ENCODE measurements around the gene ARPP21.

Gene ARPP21

DNA sequence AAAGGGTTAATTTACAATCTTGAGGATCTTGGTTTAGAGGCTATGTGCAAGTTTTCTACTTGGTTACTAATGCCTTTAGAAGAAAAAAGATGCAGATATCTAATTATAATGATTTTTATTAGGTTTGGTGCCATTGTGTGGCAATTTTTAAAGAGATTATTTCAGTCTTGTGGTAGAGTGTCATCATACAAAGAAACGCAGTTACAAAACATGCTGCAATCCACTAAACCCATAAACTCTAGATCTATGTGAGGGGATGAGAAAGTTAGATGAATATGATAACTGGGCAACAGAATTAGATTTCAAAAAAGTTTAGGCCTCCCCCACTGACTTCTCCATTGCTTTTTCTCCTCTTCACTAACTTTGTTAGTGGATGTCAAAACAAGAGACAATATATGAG is 106.0 kb downstream of the ARPP21 start:
- TF ChIP-seq, protein P1, sequence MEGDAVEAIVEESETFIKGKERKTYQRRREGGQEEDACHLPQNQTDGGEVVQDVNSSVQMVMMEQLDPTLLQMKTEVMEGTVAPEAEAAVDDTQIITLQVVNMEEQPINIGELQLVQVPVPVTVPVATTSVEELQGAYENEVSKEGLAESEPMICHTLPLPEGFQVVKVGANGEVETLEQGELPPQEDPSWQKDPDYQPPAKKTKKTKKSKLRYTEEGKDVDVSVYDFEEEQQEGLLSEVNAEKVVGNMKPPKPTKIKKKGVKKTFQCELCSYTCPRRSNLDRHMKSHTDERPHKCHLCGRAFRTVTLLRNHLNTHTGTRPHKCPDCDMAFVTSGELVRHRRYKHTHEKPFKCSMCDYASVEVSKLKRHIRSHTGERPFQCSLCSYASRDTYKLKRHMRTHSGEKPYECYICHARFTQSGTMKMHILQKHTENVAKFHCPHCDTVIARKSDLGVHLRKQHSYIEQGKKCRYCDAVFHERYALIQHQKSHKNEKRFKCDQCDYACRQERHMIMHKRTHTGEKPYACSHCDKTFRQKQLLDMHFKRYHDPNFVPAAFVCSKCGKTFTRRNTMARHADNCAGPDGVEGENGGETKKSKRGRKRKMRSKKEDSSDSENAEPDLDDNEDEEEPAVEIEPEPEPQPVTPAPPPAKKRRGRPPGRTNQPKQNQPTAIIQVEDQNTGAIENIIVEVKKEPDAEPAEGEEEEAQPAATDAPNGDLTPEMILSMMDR (IDR thresholded peaks at IDR 0.05) = no peak
- no peak for TF ChIP-seq ZFX (IDR thresholded peaks at IDR 0.05; ENCODE audit: borderline replicate concordance)
- H3K27ac ChIP-seq = no peak overlapping the region

DNA sequence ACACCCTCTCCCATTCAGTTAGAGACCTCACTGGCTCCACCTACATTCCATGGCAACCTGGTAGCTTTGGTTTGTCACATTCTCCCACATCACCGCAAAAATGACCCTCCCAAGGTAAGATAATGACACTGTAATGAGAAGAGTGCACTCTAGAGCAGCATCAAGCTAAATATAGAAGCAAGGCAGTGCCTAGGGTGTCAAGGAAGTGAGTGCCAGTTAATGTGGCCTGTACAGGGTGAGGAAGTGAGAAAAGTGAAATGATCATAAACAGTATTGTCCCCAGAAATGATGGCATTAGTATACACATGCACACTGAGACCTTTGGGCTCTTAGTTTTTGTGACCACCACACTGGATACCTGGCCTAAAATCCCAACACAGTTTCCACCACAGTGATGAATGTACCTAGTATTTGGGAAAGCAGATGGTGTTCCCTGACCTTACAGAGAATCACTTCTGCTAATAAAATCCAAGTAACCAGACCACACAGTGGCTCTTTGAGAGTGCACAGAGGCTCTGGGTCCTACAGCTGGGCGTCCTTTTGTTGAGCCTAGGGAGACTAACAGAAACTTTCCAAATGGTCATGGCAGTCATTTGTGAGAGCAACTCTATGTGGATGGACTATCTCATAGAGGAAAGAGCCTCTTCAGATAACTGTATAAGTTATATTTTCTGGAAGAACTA is 106.6 kb downstream of the ARPP21 start:
- TF ChIP-seq ZFX (IDR thresholded peaks at IDR 0.05; ENCODE audit: borderline replicate concordance) = no peak
- TF ChIP-seq, protein P1 (IDR thresholded peaks at IDR 0.05) = no peak
- H3K27ac ChIP-seq = no peak overlapping the region

DNA sequence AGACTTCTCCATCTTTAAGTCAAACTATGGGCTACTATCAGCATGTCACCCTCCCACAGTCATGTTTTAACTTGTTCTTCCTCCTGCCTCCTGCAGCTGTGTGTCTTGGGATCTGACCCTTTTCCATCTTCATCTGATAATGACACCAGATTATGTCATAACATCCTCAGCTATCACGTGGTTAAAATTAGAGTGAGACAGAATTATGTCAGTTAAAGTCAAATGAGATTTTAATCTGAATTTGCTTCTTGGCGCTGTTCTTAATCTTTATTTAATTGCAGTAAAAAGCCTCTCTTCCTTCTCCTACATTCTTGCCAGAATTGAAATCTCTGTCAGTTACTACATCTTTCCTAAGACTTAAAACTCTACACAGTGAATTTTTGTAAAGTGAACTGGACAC is 107.2 kb downstream of the ARPP21 start:
- no peak overlapping the region for H3K27ac ChIP-seq
- TF ChIP-seq, protein P1 (IDR thresholded peaks at IDR 0.05) = no peak
- TF ChIP-seq ZFX (IDR thresholded peaks at IDR 0.05; ENCODE audit: borderline replicate concordance) = no peak

DNA sequence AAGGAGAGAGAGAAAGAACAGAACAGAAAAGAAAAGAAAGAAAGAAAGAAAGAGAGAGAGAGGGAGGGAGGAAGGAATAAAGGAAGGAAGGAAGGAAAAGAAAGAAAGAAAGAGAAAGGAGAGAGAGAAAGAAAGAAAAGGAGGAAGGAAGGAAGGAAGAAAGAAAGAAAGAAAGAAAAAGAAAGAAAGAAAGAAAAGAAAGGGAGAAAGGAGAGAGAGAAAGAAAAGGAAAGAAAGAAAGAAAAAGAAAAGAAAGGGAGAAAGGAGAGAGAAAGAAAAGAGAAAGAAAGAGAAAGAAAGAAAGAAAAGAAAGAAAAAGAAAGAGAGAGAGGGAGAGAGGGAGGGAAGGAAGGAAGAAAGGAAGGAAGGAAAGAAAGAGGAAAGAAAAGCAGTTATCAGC is 108.8 kb downstream of the ARPP21 start:
- no peak overlapping the region for H3K27ac ChIP-seq
- TF ChIP-seq, protein P1 (IDR thresholded peaks at IDR 0.05) = no peak
- TF ChIP-seq ZFX (IDR thresholded peaks at IDR 0.05; ENCODE audit: borderline replicate concordance) = no peak

DNA sequence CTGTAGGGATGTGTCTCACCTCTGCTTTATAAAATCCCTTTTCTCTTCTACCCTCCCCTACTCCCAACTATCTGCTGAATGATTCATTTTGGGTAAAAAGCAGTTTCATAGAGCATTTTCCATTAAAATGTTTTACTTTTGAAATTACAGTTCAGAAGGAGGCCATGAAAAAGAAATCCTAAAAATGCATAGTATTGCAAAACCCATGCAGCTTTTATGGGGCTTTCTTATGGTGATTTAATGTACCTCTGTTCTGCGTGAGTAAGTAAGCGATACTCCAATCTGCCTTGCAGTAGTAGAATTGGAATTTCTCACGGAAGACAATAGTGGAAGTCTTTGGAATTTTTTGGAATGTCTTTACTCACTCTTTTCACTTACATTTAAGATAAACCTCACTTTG is 111.9 kb downstream of the ARPP21 start:
- TF ChIP-seq, protein P1 (IDR thresholded peaks at IDR 0.05) = no peak
- no peak for TF ChIP-seq ZFX (IDR thresholded peaks at IDR 0.05; ENCODE audit: borderline replicate concordance)
- no peak overlapping the region for H3K27ac ChIP-seq

DNA sequence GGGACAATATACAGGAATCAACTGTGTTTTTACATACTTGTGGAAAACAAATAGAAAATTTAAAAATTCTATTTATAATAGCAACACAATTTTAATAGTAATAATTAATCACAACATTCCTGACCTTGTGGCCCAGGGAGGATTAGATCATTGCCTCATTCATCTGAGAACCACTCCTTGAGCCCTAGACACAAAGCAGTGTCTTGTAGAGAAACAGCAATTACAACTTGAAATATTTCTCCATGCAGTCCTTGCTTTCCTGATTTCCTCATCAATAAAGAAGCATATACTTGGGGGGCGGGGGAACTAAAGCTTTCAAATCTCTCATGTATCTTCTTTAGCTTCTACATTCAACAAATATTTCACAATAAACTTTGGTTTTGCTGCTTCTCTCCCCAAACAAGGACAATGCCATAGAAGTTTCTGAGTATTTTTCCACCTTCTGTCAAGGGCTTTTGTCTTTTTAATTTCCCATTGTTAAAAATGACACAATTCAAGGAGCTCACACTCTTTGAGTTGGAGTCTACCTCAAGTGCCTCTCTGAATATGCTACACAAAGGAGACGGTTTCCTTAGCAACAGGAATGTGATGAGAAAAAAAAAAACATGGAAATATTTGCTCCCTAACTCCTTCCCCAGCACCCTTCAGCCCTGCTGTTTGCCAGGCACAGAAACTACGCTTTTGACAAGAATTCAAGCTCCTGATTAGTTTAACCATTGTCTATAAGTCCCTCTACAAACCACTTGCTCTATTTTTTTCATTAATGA is 118.8 kb downstream of the ARPP21 start:
- TF ChIP-seq ZFX (IDR thresholded peaks at IDR 0.05; ENCODE audit: borderline replicate concordance) = no peak
- TF ChIP-seq, protein P1 (IDR thresholded peaks at IDR 0.05) = no peak
- H3K27ac ChIP-seq = no peak overlapping the region

DNA sequence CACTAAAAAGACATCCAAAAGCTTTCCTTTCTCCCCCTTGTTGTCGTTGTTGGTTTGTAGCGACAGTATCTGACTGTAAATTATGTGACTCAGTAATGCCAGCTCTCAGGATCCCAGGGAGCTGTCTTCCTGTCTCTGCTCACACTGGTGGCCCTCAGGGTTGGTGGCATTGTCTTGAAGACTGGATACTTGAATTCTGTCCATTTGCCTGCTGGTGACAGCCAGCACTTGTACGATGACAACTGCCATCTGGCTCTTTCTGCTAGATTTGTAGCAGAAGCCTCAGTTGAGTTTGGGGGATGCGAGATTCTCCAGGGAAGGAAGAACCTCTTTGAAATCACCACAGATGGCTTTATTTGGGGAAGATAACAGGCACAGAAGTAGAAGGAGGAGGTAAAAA is 120.8 kb downstream of the ARPP21 start:
- TF ChIP-seq, protein P1 (IDR thresholded peaks at IDR 0.05) = no peak
- TF ChIP-seq ZFX (IDR thresholded peaks at IDR 0.05; ENCODE audit: borderline replicate concordance) = no peak

More for the DNA sequence above, 120.8 kb downstream of the ARPP21 start:
- H3K27ac ChIP-seq = no peak overlapping the region
